Measurements from ENCODE around the gene IL32.
A peak's percentile ranks its signal among the peaks of the same experiment; 100 is the strongest.

IL32 gene

DNA sequence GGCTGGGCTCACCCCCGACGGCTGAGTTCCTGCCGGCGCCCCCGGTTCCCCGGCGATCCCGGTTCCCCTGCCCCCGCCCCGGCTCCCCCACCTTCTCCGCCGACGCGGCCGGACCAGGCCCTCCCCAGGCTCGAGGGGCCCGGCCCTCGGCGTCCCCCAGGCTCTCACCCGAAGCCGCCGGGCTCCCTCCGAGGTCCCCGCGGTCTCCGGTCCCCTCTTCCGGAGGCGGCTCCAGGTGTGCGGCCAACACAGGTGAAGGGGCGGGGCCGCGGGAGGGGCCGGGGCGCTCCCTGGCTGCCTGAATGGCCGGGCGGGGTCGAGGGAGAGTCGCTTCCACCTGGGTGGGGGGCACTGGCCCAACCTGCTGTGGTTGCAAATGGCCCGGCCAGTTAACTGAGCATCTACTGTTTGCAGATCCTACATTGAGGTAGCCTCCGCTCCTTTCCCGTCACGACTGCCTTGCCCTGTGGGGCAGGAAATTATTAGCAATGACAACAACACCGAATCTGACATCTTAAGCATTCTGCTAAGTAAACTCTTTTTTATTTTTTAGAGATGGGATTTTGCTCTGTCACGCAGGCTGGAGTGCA lies 28.6 kb upstream of the IL32 start, which contains the start of gene BICDL2:
BICDL2 (minus strand) TSS at position 219 of the 590 bp plus-strand sequence. CDS start 1,448 bp downstream, outside the sequence.
- no peak for ATAC-seq
- TF ChIP-seq ZFP3 (CRISPR knock-in tag; IDR thresholded peaks at IDR 0.05): no peak
- no peak for TF ChIP-seq ZNF565 (CRISPR knock-in tag; conservative IDR thresholded peaks at IDR 0.05; ENCODE audit: low read depth)
- no peak for TF ChIP-seq POU6F1 (CRISPR knock-in tag; IDR thresholded peaks at IDR 0.05; ENCODE audit: borderline replicate concordance, low read depth)

DNA sequence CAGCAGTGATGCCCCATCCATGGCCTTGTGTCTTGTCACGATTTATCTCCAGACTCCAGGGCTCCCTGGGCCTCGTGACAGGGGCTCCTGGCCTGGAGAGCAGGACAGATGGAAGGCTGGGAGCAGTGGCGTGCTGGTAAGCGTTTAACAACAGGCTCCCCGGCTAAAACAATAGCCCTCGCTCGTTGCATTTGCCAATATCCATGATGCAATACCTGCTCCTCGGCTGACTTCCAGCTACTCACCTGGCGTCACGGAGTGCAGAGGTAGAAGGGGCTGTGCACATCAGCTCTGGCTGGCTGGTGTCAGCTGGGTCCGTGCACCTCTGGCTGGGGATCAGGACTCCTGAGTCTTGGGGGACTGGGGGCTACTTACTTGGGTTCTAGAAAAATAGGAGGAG lies 27.2 kb upstream of the IL32 start:
- peak; percentile 14 for ATAC-seq
- TF ChIP-seq BACH2 (CRISPR knock-in tag; IDR thresholded peaks at IDR 0.05; ENCODE audit: borderline replicate concordance): no peak
- TF ChIP-seq, protein P1, sequence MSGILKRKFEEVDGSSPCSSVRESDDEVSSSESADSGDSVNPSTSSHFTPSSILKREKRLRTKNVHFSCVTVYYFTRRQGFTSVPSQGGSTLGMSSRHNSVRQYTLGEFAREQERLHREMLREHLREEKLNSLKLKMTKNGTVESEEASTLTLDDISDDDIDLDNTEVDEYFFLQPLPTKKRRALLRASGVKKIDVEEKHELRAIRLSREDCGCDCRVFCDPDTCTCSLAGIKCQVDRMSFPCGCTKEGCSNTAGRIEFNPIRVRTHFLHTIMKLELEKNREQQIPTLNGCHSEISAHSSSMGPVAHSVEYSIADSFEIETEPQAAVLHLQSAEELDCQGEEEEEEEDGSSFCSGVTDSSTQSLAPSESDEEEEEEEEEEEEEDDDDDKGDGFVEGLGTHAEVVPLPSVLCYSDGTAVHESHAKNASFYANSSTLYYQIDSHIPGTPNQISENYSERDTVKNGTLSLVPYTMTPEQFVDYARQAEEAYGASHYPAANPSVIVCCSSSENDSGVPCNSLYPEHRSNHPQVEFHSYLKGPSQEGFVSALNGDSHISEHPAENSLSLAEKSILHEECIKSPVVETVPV (CRISPR knock-in tag; IDR thresholded peaks at IDR 0.05): no peak
- no peak for TF ChIP-seq ZFP30 (CRISPR knock-in tag; IDR thresholded peaks at IDR 0.05)
- no peak for TF ChIP-seq OSR1 (CRISPR knock-in tag; IDR thresholded peaks at IDR 0.05)
- no peak for TF ChIP-seq POU6F1 (CRISPR knock-in tag; IDR thresholded peaks at IDR 0.05; ENCODE audit: borderline replicate concordance, low read depth)
- TF ChIP-seq ISL1 (CRISPR knock-in tag; IDR thresholded peaks at IDR 0.05): no peak
- no peak for TF ChIP-seq ZNF8 (CRISPR knock-in tag; IDR thresholded peaks at IDR 0.05)
- TF ChIP-seq SNAI2 (CRISPR knock-in tag; IDR thresholded peaks at IDR 0.05): no peak
- no peak for TF ChIP-seq CSDC2 (CRISPR knock-in tag; IDR thresholded peaks at IDR 0.05)
- no peak for TF ChIP-seq ZNF70 (CRISPR knock-in tag; IDR thresholded peaks at IDR 0.05)
- no peak for TF ChIP-seq PPARA (CRISPR knock-in tag; IDR thresholded peaks at IDR 0.05; ENCODE audit: borderline replicate concordance)
- no peak for TF ChIP-seq ZFP3 (CRISPR knock-in tag; IDR thresholded peaks at IDR 0.05)
- no peak for TF ChIP-seq RARB (CRISPR knock-in tag; IDR thresholded peaks at IDR 0.05)
- TF ChIP-seq TSHZ2 (CRISPR knock-in tag; IDR thresholded peaks at IDR 0.05): no peak
- no peak for TF ChIP-seq ARNTL (CRISPR knock-in tag; IDR thresholded peaks at IDR 0.05; ENCODE audit: borderline replicate concordance, low read depth)

DNA sequence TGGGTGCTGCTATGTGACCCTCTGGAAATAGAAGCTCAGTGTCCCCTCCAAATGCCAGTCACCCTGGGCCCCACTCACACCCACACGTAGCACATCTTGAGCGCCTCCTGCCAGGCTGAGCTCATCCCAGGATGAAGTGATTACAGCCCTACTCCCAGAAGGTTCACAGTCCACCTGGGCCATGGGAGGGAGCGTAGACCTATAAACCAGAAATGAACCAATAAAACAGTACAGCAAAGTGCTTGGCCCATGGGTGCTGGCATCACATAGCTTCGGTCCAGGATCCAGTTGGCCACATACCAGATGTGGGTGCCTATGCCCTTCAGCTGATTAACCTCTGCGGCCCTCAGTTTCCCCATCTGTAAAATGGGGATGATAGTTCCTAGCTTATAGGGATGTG lies 26.5 kb upstream of the IL32 start:
- TF ChIP-seq POU6F1 (CRISPR knock-in tag; IDR thresholded peaks at IDR 0.05; ENCODE audit: borderline replicate concordance, low read depth) (no peak), ZNF565 (CRISPR knock-in tag; conservative IDR thresholded peaks at IDR 0.05; ENCODE audit: low read depth) (no peak), GLIS3 (CRISPR knock-in tag; IDR thresholded peaks at IDR 0.05) (no peak), ARNTL (CRISPR knock-in tag; IDR thresholded peaks at IDR 0.05; ENCODE audit: borderline replicate concordance, low read depth) (no peak), ZC3H10 (CRISPR knock-in tag; IDR thresholded peaks at IDR 0.05) (no peak), ESRRG (CRISPR knock-in tag; IDR thresholded peaks at IDR 0.05) (no peak), ZNF8 (CRISPR knock-in tag; IDR thresholded peaks at IDR 0.05) (no peak), OSR1 (CRISPR knock-in tag; IDR thresholded peaks at IDR 0.05) (no peak), CSDC2 (CRISPR knock-in tag; IDR thresholded peaks at IDR 0.05) (no peak), TOX (CRISPR knock-in tag; IDR thresholded peaks at IDR 0.05; ENCODE audit: borderline replicate concordance) (no peak), ZFP30 (CRISPR knock-in tag; IDR thresholded peaks at IDR 0.05) (no peak), TSHZ2 (CRISPR knock-in tag; IDR thresholded peaks at IDR 0.05) (no peak), RARB (CRISPR knock-in tag; IDR thresholded peaks at IDR 0.05) (no peak), ZFP3 (CRISPR knock-in tag; IDR thresholded peaks at IDR 0.05) (no peak)
- TF ChIP-seq, protein P1 (CRISPR knock-in tag; IDR thresholded peaks at IDR 0.05): no peak
- ATAC-seq: no peak

All from SK-N-SH treated with all-trans-retinoic acid at 6 μM for 48 hours (cell line).